Astrocyte of the spinal cord (primary cell): ENCODE data around the gene NPVF.

ENCODE experiments used
- DNase-seq: peaks from one replicate; pipeline ENCODE4 v3.0.0; 2011; ENCODE audit warnings: low read depth, low spot score
- H3K4me3 ChIP-seq: 2 replicates; pipeline ENCODE4 v1.5.1; 2011; ENCODE audit warnings: low read depth, mild to moderate bottlenecking, low read length, moderate library complexity
- in situ Hi-C: cut with HindIII; loops from 2 replicates; pipeline ENCODE4 v1.10.0; 2017; ENCODE audit warnings: low sequenced_read_pairs
- TF ChIP-seq, protein P1 (sequence below): IDR thresholded peaks from 2 replicates; pipeline ENCODE4 v1.5.1; 2012; ENCODE audit warnings: low read depth, mild to moderate bottlenecking, low read length, inconsistent platforms

Gene NPVF

DNA sequence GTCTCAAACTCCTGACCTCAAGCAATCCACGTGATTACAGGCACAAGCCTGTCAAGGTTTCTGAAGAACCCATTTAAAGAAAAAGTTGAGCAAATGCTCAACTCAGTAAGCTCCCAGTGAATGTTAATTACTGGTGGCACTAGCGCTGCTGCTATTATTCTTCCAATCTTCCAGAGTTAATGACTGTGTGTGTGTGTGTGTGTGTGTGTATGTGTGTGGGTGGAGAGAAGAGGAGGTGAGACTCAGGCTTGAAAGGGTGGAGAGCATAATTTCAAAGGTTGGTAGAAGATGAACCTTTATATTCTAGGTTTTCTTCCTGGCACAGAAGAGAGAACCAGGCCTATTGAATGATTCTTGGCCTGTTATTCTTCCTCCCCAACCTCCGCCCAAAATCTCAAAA is 11.6 kb upstream of the NPVF start:
- in situ Hi-C loops = no loop called here
- H3K4me3 ChIP-seq = no peak overlapping the region
- DNase-seq = no peak
- TF ChIP-seq, protein P1, sequence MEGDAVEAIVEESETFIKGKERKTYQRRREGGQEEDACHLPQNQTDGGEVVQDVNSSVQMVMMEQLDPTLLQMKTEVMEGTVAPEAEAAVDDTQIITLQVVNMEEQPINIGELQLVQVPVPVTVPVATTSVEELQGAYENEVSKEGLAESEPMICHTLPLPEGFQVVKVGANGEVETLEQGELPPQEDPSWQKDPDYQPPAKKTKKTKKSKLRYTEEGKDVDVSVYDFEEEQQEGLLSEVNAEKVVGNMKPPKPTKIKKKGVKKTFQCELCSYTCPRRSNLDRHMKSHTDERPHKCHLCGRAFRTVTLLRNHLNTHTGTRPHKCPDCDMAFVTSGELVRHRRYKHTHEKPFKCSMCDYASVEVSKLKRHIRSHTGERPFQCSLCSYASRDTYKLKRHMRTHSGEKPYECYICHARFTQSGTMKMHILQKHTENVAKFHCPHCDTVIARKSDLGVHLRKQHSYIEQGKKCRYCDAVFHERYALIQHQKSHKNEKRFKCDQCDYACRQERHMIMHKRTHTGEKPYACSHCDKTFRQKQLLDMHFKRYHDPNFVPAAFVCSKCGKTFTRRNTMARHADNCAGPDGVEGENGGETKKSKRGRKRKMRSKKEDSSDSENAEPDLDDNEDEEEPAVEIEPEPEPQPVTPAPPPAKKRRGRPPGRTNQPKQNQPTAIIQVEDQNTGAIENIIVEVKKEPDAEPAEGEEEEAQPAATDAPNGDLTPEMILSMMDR = no peak

GRCh38 chr7:25238066-25238725 is 9.9 kb upstream of the NPVF start:
- no peak overlapping the region for H3K4me3 ChIP-seq
- no peak for DNase-seq
- TF ChIP-seq, protein P1 = no peak
- in situ Hi-C loops = no loop called here

GRCh38 chr7:25235471-25235870 is 7.2 kb upstream of the NPVF start:
- H3K4me3 ChIP-seq = no peak overlapping the region
- TF ChIP-seq, protein P1 = no peak
- in situ Hi-C loops = no loop called here
- DNase-seq = no peak

DNA sequence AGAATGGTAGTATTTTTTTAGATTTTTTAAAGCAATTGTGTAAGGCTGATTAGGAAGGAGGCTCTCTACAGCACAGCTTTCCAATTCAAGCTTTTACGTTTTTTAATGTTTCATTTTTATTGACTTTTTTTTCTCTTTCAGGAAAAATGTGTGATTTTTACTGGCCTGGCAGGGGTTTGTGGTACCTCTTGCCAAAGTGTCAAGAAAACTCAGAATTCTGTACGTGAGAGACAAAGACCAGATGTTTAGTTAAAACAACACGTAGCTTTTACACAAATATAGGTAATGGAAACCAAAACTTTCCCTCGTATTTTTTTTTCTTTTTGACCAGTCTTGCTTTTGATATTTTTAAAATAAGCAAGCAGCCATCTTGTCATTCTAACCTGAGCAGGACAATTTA is 6.0 kb upstream of the NPVF start:
- in situ Hi-C loops = no loop called here

DNA sequence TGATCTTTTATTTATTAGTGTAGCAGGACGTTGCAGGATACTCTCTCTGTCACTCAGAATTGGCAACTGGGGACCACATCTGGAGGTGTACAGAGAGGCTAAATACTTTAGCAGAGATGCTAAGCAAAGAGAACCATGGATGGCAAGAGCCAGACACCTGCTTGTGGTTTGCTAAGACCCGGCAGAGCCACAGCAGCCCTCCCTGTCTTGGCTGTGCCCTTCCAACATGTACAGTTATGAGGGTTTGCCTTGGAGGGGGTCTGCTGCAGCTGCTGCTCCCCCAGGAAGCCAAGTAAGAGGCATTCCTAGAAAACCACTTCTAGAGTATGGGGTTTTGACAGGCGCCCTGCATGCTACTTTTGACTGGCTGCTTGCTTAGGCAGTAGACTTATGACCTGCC is 5.1 kb downstream of the NPVF start:
- in situ Hi-C loops = no loop called here
- no peak overlapping the region for H3K4me3 ChIP-seq
- TF ChIP-seq, protein P1 = no peak
- DNase-seq = no peak

More for the DNA sequence above, 6.0 kb upstream of the NPVF start:
- TF ChIP-seq, protein P1 = no peak
- no peak overlapping the region for H3K4me3 ChIP-seq
- DNase-seq = no peak

DNA sequence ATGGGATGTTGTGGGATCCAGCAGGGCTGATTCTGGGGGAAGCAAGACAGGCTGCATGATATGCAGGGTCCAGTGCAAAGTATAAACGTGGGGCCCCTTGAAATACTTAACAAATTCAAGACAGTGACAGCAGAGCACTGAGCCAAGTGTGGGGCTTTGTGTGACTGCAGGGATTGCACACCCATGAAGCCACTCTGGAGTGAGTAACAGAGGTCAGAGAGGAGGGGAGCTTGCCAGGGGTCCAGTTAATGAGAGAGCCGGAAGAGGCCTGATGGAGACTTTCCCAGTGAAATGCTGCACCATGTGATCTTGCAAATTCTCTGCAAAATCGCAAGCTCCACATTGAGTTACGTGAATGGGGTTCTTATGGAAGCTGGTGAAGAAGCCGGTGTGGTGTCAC is 5.6 kb downstream of the NPVF start:
- DNase-seq = no peak
- in situ Hi-C loops = no loop called here
- TF ChIP-seq, protein P1 = no peak
- no peak overlapping the region for H3K4me3 ChIP-seq

GRCh38 chr7:25221009-25221408 is 7.3 kb downstream of the NPVF start:
- TF ChIP-seq, protein P1 = no peak
- in situ Hi-C loops = no loop called here
- H3K4me3 ChIP-seq = no peak overlapping the region
- DNase-seq = no peak
